ENCODE results near the gene XPO5.

DNA sequence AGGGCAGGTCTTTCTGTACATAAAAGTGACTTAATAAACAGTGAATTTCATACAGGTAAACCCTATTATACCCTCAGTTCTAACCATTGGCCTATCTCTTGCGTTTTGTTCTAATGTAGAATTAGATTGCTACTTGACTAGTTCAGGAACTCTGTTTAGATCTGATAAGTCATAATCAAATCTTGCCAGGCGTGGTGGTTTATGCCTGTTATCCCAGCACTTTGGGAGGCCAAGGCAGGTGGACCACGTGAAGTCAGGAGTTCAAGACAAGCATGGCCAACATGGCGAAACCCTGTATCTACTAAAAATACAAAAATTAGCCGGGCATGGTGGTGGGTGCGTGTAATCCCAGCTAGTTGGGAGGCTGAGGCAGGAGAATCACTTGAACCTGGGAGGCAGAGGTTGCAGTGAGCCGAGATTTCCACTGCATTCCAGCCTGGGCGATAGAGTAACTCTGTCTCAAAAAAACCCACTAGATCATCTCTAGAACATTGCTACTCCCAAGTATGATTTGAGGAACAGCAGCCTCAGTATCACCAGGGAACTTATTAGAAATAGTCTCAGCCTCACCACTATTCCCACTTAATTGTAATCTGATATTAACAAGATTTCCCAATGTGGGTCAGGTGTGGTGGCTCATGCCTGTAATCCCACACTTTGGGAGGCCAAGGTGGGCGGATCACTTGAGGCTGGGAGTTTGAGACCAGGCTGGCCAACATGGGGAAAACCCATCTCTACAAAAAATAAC lies 41.1 kb upstream of the XPO5 start:
- TF ChIP-seq, protein P1, sequence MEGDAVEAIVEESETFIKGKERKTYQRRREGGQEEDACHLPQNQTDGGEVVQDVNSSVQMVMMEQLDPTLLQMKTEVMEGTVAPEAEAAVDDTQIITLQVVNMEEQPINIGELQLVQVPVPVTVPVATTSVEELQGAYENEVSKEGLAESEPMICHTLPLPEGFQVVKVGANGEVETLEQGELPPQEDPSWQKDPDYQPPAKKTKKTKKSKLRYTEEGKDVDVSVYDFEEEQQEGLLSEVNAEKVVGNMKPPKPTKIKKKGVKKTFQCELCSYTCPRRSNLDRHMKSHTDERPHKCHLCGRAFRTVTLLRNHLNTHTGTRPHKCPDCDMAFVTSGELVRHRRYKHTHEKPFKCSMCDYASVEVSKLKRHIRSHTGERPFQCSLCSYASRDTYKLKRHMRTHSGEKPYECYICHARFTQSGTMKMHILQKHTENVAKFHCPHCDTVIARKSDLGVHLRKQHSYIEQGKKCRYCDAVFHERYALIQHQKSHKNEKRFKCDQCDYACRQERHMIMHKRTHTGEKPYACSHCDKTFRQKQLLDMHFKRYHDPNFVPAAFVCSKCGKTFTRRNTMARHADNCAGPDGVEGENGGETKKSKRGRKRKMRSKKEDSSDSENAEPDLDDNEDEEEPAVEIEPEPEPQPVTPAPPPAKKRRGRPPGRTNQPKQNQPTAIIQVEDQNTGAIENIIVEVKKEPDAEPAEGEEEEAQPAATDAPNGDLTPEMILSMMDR (IDR thresholded peaks at IDR 0.05), result no peak
- TF ChIP-seq POLR2A (IDR thresholded peaks at IDR 0.05), result no peak

Measured in adrenal gland (tissue), 5 donors.